ENCODE data around the gene AKAIN1.

GRCh38 chr18:5155907-5156287 lies 41.2 kb downstream of the AKAIN1 start:
- no peak for TF ChIP-seq CTCF (IDR thresholded peaks at IDR 0.05)
- TF ChIP-seq POLR2AphosphoS5 (IDR thresholded peaks at IDR 0.05) = no peak
- TF ChIP-seq POLR2A (IDR thresholded peaks at IDR 0.05) = no peak
- no peak for TF ChIP-seq EP300 (IDR thresholded peaks at IDR 0.05)
